GM23338 (cell line): ENCODE results near the gene MTCL1.

Experiments
- CREB1 ChIP-seq: fragments of 250-450 bp; sonication (Bioruptor Pico); IDR thresholded peaks from 2 replicates; pipeline ENCODE4 v1.5.0; 2020; ENCODE audit warnings: low read depth, mild to moderate bottlenecking, moderate library complexity
- ETS1 ChIP-seq: IDR thresholded peaks from 2 replicates; pipeline ENCODE4 v1.6.1; 2016; ENCODE audit warnings: antibody characterized with exemption
- EZH2 ChIP-seq: fragments of 200-600 bp; sonication (generic); IDR thresholded peaks from one replicate; pipeline ENCODE4 v1.8.0; 2017; ENCODE audit warnings: antibody characterized with exemption, mild to moderate bottlenecking, low read depth; ENCODE audit not compliant: unreplicated experiment
- EZH2phosphoT487 ChIP-seq: fragments of 200-600 bp; sonication (generic); IDR thresholded peaks from one replicate; pipeline ENCODE4 v1.8.1; 2018; ENCODE audit warnings: antibody characterized with exemption; ENCODE audit not compliant: unreplicated experiment
- JUNB ChIP-seq: IDR thresholded peaks from one replicate; pipeline ENCODE4 v1.6.1; 2016; ENCODE audit warnings: antibody characterized with exemption; ENCODE audit not compliant: unreplicated experiment
- NANOG ChIP-seq: IDR thresholded peaks from 2 replicates; pipeline ENCODE4 v1.6.1; 2016; ENCODE audit warnings: antibody characterized with exemption, borderline replicate concordance
- POLR2AphosphoS5 ChIP-seq: IDR thresholded peaks from 2 replicates; pipeline ENCODE4 v1.6.1; 2016; ENCODE audit warnings: antibody characterized with exemption, low read depth
- ZNF114 ChIP-seq: fragments of 250-450 bp; sonication (Bioruptor Pico); IDR thresholded peaks from 2 replicates; pipeline ENCODE4 v1.5.0; 2020; ENCODE audit warnings: mild to moderate bottlenecking, moderate library complexity
- ZNF331 ChIP-seq: fragments of 250-450 bp; sonication (Bioruptor Pico); IDR thresholded peaks from 2 replicates; pipeline ENCODE4 v1.5.0; 2020; ENCODE audit warnings: low read depth, mild to moderate bottlenecking, moderate library complexity
- TF ChIP-seq, protein P1 (sequence below), 2 experiments: fragments of 200-600 bp in 1 of 2; sonication (generic) in 1 of 2; conservative IDR thresholded peaks; 2 replicates each; pipeline versions ENCODE4 v1.5.1 to v1.6.1; 2016 to 2017; ENCODE audit warnings: antibody characterized with exemption in 2 of 2, low read depth in 2 of 2, mild to moderate bottlenecking in 2 of 2, moderate library complexity in 1 of 2
- TF ChIP-seq, protein P2 (sequence below): IDR thresholded peaks from one replicate; pipeline ENCODE4 v1.6.1; 2018; ENCODE audit warnings: antibody characterized with exemption; ENCODE audit not compliant: unreplicated experiment
- TF ChIP-seq, protein P3 (sequence below): fragments of 250-450 bp; sonication (Bioruptor Pico); IDR thresholded peaks from 2 replicates; pipeline ENCODE4 v1.5.0; 2020; ENCODE audit warnings: mild to moderate bottlenecking, moderate library complexity

DNA sequence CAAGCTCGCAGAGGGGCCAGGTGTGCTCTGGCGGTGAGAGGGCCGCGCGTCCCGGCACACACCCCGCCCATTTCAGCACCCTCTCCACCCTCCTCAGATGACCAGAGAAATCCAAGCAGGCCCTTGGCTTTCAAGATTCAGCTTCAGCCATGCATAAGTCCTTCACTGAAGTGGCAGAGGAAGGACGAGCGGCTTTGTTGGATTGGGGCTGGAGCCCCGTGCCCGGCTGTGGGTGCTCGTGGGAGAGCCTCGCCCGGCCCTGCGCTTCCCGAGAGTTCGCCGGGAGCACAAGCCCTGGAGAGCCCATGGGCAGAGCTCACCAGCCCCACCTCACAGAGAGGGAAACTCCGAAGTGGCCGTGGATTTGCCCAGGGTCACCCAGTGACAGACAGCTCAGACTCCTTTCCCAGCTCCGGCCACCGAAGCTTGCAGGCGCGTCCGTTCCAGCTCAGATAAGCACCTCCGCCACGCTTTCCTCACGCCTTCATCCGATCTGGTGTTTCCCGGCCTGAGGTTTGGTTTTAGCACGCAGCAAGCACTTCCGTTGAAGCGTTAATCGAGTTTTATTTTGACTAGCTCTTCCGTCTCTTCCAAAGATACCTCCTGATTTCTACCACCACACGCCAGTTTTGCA, 45.6 kb upstream of the MTCL1 start:
- no peak for TF ChIP-seq EZH2
- TF ChIP-seq, protein P1, sequence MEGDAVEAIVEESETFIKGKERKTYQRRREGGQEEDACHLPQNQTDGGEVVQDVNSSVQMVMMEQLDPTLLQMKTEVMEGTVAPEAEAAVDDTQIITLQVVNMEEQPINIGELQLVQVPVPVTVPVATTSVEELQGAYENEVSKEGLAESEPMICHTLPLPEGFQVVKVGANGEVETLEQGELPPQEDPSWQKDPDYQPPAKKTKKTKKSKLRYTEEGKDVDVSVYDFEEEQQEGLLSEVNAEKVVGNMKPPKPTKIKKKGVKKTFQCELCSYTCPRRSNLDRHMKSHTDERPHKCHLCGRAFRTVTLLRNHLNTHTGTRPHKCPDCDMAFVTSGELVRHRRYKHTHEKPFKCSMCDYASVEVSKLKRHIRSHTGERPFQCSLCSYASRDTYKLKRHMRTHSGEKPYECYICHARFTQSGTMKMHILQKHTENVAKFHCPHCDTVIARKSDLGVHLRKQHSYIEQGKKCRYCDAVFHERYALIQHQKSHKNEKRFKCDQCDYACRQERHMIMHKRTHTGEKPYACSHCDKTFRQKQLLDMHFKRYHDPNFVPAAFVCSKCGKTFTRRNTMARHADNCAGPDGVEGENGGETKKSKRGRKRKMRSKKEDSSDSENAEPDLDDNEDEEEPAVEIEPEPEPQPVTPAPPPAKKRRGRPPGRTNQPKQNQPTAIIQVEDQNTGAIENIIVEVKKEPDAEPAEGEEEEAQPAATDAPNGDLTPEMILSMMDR (conservative IDR thresholded peaks at IDR 0.05; ENCODE audit: low read depth in 2 of 2), result no peak
- TF ChIP-seq POLR2AphosphoS5, result no peak
- TF ChIP-seq, protein P2, sequence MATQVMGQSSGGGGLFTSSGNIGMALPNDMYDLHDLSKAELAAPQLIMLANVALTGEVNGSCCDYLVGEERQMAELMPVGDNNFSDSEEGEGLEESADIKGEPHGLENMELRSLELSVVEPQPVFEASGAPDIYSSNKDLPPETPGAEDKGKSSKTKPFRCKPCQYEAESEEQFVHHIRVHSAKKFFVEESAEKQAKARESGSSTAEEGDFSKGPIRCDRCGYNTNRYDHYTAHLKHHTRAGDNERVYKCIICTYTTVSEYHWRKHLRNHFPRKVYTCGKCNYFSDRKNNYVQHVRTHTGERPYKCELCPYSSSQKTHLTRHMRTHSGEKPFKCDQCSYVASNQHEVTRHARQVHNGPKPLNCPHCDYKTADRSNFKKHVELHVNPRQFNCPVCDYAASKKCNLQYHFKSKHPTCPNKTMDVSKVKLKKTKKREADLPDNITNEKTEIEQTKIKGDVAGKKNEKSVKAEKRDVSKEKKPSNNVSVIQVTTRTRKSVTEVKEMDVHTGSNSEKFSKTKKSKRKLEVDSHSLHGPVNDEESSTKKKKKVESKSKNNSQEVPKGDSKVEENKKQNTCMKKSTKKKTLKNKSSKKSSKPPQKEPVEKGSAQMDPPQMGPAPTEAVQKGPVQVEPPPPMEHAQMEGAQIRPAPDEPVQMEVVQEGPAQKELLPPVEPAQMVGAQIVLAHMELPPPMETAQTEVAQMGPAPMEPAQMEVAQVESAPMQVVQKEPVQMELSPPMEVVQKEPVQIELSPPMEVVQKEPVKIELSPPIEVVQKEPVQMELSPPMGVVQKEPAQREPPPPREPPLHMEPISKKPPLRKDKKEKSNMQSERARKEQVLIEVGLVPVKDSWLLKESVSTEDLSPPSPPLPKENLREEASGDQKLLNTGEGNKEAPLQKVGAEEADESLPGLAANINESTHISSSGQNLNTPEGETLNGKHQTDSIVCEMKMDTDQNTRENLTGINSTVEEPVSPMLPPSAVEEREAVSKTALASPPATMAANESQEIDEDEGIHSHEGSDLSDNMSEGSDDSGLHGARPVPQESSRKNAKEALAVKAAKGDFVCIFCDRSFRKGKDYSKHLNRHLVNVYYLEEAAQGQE, result no peak
- TF ChIP-seq EZH2phosphoT487, result no peak
- TF ChIP-seq CREB1 (CRISPR knock-in tag), result no peak
- no peak for TF ChIP-seq ZNF331
- no peak for TF ChIP-seq NANOG
- no peak for TF ChIP-seq ETS1
- no peak for TF ChIP-seq ZNF114
- no peak for TF ChIP-seq JUNB
- TF ChIP-seq, protein P3, sequence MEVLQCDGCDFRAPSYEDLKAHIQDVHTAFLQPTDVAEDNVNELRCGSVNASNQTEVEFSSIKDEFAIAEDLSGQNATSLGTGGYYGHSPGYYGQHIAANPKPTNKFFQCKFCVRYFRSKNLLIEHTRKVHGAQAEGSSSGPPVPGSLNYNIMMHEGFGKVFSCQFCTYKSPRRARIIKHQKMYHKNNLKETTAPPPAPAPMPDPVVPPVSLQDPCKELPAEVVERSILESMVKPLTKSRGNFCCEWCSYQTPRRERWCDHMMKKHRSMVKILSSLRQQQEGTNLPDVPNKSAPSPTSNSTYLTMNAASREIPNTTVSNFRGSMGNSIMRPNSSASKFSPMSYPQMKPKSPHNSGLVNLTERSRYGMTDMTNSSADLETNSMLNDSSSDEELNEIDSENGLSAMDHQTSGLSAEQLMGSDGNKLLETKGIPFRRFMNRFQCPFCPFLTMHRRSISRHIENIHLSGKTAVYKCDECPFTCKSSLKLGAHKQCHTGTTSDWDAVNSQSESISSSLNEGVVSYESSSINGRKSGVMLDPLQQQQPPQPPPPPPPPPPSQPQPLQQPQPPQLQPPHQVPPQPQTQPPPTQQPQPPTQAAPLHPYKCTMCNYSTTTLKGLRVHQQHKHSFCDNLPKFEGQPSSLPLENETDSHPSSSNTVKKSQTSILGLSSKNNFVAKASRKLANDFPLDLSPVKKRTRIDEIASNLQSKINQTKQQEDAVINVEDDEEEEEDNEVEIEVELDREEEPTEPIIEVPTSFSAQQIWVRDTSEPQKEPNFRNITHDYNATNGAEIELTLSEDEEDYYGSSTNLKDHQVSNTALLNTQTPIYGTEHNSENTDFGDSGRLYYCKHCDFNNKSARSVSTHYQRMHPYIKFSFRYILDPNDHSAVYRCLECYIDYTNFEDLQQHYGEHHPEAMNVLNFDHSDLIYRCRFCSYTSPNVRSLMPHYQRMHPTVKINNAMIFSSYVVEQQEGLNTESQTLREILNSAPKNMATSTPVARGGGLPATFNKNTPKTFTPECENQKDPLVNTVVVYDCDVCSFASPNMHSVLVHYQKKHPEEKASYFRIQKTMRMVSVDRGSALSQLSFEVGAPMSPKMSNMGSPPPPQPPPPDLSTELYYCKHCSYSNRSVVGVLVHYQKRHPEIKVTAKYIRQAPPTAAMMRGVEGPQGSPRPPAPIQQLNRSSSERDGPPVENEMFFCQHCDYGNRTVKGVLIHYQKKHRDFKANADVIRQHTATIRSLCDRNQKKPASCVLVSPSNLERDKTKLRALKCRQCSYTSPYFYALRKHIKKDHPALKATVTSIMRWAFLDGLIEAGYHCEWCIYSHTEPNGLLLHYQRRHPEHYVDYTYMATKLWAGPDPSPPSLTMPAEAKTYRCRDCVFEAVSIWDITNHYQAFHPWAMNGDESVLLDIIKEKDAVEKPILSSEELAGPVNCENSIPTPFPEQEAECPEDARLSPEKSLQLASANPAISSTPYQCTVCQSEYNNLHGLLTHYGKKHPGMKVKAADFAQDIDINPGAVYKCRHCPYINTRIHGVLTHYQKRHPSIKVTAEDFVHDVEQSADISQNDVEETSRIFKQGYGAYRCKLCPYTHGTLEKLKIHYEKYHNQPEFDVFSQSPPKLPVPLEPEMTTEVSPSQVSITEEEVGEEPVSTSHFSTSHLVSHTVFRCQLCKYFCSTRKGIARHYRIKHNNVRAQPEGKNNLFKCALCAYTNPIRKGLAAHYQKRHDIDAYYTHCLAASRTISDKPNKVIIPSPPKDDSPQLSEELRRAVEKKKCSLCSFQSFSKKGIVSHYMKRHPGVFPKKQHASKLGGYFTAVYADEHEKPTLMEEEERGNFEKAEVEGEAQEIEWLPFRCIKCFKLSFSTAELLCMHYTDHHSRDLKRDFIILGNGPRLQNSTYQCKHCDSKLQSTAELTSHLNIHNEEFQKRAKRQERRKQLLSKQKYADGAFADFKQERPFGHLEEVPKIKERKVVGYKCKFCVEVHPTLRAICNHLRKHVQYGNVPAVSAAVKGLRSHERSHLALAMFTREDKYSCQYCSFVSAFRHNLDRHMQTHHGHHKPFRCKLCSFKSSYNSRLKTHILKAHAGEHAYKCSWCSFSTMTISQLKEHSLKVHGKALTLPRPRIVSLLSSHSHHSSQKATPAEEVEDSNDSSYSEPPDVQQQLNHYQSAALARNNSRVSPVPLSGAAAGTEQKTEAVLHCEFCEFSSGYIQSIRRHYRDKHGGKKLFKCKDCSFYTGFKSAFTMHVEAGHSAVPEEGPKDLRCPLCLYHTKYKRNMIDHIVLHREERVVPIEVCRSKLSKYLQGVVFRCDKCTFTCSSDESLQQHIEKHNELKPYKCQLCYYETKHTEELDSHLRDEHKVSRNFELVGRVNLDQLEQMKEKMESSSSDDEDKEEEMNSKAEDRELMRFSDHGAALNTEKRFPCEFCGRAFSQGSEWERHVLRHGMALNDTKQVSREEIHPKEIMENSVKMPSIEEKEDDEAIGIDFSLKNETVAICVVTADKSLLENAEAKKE (CRISPR knock-in tag), result no peak
